GM19240 (cell line): ENCODE data around the gene EDEM1.

ENCODE experiments used
- DNase-seq: peaks from one replicate; pipeline ENCODE4 v3.0.0; 2011; ENCODE audit warnings: low spot score; ENCODE audit not compliant: insufficient read length

EDEM1 gene

DNA sequence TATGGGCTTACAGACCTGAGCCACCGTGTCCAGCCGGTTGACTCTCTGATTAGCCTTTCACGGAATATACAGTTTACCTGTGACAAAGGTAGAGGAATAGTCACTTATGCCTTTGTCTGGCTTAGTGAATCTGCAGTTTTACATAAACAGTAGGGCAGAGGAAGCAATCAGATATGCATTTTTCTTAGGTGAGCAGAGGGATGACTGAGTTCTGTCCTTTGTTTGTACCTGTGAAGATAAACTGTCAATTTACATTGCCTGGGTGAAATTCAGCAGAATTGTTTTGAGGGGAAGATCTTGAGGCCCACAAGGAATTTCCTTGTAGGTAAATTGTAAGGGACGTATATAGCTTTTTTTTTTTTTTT is 10.8 kb downstream of the EDEM1 start:
- no peak for DNase-seq

DNA sequence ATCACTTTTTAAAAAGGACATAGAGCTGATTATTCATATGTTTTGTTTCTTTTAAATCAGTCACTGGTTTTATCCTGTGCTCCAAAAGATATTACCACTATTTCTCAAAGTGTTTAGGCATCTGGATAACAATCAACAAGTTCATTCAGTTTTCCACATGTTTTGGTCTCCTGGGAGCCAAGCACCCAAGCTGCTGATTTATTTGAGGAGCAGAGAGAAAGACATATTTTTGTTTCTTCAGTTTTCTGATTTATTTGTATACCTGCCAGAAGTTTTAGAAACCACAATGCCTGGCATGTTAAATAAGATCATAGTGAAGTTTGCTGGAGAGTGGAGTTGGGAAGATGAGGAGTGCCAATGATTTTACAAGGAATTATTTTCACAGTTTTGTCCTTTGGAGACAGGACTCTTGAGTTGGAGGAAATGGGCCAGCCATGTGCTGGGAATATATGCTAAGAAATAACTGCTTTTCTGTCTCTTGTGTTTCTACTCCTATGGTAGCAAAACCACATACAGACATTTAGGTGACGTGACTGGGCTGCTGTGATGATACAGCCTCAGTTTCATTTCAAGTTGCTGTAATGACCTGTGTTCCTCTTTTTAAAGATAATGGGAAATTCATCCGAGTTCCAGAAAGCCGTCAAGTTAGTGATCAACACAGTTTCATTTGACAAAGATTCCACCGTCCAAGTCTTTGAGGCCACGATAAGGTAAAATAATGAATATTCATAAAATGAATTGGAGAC is 11.7 kb downstream of the EDEM1 start:
- no peak for DNase-seq

DNA sequence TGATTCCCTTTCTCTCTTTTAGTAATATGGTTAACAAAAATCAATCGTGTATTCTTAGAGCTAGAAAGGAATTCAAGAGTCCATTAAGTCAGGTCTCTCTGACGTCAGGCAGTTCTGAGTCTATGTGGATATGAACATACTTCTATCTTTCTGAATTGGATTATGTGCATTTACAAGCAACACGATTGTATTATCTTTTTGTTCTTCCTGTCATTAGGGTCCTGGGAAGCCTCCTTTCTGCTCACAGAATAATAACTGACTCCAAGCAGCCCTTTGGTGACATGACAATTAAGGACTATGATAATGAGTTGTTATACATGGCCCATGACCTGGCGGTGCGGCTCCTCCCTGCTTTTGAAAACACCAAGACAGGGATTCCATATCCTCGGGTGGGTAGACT is 14.0 kb downstream of the EDEM1 start:
- no peak for DNase-seq

DNA sequence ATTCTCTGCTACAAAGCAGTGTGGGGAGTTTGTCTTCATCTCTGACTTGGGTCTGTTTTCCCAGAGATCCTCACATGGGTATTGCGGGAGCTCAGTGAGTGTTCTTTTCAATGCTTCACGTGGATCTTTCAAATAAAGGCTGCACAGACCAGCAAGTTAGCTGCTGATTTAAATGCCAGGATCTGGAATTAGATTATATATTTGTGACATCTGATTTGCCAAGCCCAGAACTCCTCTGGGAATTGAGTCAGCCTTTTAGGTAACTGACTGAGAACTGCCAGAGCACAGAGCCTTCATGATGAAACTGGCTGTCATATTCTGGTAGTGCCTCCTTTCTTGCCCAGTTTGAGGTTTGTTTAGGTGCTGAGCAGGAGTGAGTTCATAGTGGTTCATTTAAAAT is 14.7 kb downstream of the EDEM1 start:
- no peak for DNase-seq

DNA sequence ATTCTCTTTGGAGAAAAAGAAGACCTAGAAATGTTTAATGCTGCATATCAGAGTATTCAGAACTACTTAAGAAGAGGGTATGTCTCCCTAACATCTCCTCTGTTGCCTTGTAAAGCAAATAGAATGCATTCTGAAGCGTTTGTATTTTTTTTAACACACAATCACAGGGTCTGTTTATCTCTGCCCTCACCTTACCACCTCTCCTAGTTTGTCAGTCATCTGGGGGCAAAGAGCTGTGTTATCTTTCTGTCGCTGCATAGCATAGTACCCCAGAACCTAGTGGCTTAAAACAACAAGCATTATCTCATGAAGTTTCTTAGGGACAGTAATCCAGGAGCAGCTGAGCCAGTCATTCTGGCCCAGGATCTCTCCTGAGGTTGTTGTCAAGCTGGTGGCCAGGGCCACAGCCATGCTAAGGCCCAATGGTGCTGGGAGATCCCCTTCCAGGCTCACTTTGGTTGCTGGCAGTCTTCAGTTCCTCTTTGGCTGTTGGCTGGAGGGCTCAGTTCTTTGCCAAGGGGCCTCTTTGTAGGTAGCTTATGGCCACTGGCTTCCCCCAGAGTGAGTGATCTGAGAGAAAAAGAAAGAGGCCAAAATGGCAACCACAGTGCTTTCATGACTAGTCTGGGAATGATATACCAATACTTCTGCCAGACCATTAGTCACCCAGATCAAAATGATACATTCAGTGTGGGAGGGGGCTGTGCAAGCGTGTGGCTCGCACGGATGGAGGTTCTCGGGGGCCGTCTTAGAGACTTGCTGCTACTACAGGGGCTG is 17.8 kb downstream of the EDEM1 start:
- DNase-seq, result peak; percentile 28

DNA sequence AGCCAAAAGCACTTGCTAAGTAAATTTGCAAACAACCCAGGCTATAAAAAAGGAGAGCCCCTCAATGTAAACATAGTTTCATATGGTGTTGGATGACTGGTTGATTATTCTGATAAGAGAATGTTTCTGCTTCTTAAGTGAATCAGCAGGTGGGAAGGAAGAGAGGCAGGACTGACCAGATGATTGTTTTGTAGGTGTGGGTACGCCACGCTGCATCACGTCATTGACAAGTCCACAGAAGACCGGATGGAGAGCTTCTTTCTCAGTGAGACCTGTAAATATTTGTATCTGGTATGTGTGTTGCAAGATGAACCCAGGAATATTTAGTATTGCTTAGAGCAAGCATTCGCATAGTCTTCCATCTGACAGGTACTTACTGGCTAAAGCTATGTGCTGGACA is 23.4 kb downstream of the EDEM1 start:
- DNase-seq, result no peak

DNA sequence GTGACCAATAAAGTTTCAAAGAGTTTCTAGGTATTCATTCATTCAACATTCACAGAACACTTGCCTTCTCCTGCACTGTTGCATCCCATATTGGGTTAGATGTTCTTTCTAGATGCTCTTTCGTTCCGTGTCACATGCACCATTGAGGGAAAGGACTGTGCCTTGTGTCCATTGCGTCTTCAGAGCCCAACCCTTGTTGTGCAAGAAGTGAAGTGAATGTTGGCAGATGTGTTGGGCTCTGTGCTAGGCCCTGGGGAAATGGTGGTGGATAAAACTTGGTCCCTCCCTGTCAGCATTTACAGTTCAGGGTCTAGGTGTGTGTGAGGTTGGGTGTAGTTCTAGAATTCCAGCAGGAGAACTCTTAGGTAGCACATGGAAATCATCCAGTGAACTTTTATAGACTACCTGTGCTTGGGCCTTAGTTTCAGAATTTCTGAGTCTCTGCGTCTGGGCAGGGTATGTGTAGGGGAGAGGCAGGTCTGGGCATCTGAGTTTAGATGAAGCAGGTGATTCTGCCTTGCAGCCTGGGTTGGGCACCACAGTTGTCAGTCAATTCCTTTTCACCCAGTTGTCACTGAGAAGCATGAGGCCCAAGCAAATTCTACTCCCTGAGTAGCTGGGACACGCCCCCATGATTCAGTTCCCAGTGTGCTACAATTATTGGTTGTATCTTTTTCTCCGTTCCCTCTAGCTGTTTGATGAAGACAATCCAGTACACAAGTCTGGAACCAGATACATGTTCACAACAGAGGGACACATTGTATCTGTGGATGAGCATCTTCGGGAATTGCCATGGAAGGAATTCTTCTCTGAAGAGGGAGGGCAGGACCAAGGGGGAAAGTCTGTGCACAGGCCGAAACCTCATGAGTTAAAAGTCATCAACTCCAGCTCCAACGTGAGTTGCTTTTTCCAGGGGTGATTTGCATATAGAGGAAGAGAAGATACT is 25.4 kb downstream of the EDEM1 start:
- no peak for DNase-seq

DNA sequence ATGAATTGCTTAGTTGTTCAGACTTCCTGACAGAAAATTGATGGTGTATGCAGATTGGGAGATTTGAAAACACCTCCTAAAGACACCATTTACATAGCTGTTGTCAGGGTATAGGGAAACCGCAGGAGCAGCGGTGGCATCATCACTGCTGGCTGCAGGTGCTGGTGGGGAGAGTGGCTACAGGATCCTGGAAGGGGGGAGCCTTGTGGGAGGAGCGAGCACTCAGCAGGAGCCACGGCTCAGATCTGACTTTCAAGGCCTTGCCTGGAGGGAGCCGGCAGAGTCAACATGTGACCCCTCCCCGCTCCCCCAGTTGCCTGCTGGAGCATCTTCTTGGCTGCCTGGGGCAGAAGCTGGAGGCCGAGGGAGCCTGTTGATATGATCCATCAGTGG is 26.1 kb downstream of the EDEM1 start:
- DNase-seq, result no peak

DNA sequence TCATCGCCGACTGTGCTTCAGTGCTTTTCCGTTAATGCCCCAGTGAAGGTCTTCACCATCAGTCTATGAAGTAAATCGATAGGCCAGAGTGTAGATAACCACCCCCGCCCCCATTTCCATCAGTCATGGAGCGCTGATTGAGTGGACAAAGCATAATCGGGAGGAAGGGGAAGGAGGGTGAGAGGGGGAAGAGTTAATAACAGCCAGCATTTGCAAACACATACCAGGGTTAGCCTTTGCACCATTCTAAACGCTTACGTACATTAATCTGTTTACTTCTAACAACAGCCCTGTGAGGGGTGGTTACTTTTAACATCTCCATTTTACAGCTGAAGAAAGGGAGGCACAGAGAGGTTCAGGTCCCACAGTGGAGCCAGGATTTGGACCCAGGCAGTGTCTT is 26.8 kb downstream of the EDEM1 start:
- DNase-seq, result no peak

DNA sequence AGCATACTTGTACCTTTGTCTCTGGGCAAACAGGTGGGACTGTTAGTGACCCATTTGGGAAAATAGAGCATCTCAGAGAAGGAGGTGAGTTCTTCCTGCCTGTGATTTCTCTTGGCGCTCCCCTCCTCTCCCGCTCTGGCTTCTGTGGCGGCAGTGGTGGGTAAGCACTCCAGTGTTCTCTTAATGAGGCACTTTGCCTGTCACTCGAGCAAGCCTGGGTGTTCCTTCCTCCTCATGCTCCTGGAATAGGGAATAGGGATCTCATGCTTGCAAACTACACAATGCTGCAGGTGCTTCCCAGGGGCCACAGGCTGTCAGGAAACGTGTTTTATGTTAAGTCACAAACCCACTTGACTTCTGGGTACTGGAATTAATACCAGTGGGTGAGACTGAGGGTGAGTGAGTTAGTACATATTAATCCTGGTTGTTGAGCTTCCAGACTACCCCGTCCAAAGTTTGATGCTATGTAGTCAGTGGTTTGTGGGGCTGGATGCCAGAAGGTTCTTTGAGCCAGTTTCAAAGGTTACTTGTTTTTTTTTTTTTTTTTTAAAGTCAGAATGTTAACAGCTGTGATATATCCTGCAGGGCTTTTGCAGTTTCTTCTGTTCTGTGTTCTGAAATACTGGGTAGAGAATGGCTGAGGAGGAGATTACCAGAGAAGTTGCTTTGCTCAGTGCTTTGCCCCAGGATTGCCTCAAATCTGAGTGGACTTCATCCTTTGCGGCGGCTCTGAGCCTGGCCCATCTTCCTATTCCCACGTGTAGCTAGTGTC is 30.5 kb downstream of the EDEM1 start:
- DNase-seq, result no peak

DNA sequence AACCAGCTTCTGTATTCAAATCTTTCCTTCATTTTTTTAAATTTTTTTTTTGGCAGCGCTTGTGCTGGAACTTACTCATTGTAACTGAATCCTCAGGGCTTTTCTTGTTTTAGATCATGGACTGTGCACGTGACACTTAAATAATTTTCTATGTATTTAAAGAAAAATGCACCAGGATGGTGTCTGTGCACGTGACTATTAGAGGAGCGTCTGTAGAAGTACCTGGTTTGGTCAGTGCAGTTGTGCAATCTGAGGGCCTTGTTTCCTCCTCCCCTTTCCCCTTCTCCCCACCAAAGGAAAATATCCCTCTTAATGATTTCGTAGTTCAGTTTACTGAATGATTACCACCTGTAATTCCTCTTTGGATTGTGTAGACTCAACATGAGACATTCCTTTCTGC is 31.3 kb downstream of the EDEM1 start:
- no peak for DNase-seq

DNA sequence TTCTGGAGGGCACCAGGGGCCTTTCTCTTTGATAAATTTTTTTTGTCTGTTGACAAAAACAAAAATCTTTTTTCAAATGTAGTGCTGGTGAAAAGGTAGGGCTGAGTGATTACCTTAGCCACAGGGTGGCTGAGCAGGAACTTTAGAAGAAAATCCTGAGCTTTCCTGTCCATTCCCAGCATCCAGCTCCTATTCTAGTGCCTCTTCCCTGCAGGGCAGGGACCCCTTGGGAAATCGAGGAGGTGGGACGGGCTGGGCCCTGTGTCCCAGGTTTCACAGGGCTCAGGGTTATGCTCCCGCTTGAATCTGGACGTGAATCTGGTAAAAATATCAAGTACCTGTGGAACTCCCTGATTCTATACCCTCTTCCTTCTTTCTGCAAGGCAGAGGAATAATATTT is 31.7 kb downstream of the EDEM1 start:
- DNase-seq, result no peak

DNA sequence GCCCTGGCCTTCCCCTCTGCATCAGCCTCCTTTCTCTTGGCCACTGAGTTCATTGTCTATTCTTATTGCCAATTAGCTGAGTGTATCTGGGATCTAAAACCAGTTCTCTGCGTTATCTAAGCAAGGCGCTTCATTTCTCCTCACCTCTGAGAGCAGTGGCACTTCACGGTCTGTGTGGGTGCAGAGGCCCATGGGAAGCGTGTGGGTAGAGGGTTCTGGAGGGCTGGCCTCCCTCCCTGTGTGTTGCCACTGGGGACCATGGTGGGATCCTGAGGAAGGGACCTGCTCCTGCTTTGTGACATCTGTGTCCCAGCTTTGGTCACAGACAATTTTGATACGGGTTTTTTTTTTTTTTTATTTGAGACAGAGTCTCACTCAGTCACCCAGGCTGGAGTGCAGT is 32.7 kb downstream of the EDEM1 start:
- DNase-seq, result no peak

DNA sequence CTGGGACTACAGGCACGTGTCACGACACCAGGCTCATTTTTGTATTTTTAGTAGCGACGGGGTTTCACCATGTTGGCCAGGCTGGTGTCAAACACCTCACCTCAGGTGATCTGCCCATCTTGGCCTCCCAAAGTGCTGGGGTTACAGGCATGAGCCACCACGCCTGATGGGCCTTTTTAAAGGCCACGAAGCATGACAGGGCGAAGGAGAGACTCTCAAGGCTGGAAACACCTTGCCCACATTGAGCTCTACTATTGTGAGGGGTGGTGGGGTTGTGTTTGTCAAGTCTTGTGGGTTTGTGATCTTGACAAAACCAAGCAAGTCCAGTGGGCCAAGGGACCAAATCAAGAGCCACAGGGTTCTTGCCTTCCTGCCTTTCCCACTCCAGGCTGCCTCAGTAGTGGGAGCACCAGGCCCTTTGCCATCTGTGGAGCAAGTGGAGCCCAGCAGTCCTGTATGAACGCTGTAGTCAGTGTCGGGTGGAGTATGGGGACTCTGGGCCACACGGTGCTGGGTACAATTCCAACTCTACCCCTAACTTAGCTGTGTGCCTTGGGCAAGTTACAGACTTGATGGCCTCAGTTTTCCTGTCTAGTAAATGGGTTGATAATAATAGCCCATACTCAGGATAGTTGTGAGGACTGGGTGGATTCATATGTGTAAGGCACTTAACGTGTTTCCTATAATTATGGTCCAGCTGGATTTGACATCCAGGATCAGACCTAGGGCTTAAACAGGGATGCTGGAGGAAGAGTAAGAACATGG is 33.3 kb downstream of the EDEM1 start:
- no peak for DNase-seq

DNA sequence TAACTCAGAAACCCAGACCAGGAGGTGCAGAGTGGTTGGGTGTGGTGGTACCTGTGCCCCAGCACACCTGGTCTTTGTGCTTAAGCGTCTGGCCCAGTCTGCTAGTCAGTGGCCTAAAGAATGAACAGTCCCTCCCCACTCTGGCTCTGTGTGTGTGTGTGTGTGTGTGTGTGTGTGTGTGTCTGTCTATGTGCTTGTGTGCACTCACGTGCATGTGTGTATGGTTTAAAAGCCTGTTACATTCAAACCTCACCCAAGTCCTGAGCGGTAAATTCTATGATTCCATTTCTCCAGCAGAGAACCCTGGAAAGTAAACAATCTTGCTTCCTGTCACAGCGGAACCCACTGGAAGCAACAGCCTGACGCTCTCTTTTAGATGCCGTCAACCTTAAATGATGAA is 34.2 kb downstream of the EDEM1 start:
- no peak for DNase-seq

DNA sequence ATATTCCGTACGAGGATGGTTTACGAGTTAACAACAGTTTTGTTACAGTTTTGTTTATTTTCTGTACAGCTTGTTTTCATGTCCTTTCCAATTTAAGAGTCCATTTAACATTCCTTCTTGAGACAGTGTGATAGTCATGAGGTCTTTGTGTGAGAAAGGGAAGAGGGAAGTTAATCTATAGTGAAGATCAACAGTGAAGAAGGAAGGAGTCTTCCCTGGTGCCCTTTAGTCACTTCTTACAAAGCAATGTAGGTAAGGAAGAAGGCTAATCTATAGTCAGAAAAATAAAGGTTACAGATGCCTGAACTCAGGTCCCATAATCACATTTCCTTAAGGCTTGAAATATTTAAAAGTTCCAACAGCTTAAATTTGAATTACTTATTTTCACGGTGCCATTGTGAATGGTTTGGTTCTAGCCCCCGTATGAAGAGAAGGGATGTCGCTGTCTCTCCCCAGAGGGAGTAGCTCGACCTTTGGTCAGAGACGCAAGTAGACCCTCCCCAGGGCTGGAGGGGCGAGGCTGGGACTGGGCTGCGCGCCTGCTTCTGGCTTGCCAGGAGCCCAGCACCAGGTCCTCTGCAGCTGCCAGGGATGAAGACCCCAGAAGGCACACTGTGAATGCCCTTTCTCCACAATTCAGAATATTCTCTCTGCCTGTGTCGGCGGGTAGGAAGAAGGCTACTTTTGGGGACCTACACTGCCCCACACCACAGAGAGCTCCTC is 34.9 kb downstream of the EDEM1 start:
- DNase-seq, result no peak

DNA sequence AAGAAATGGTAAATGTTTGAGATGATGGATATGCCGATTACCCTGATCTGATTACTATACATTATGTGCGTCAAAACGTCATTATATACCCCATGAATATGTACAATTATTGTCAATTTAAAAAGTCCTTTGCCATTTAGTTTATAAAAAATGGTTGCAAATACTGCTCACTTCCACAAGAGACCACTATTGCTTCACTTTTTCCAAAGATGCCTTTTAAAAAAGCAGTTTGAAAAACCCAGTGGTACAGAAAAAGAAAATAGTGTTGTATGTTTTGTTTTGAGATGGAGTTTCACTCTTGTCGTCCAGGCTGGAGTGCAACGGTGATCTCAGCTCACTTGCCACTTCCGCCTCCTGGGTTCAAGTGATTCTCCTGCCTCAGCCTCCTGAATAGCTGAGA is 39.3 kb downstream of the EDEM1 start:
- DNase-seq, result no peak

DNA sequence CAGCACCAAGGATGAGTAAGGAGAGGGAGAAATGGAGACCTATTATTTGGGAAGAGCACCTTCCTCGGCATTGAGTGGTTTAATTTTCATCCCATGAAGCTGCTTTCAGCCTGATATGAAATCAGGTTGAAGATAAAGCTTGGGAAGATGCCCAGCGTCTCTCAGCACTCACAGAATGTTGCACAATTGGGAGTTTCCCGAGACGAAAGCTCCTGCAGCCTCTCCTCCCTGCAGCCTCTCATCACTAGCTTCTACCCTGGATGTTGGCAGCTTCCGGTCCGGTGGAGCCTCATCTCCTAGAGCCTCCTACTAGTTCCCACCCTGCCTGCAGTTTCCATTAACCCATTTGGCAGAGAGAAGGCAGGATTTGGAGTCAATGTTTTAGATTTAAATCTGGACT is 40.3 kb downstream of the EDEM1 start:
- DNase-seq, result no peak

DNA sequence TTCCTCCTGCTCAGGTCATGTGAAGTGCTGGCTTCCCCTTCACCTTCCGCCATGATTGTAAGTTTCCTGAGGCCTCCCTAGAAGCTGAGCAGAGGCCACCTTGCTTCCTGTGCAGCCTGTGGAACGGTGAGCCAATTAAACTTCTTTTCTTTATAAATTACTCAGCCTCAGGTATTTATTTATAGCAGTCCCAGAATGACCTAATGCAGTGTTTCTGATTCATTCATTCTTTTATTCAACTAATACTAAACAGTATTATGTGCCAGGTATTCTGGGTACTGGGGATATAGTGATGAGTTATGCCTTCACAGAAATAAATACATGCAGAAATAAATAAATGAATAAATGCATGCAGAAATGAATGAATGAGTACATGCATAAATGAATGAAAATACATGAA is 41.9 kb downstream of the EDEM1 start:
- no peak for DNase-seq

DNA sequence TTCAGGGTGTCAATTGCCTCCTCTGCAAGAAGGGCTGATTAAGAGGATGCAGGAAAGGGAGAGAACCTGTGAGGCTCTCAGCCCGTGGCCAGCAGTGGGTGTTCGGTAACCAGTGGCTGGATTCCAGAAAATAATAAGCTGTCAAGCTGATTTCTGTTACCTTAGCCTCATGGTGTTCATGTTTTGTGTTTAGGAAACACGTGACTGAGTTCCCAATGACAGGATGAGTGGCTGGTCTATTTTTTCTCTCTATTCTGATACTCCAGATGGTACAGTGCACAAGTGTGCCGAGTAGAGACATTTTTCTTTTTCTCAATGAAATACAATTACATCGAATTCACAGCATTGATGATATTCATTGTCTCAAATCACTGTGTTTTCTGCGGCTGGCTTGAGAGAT is 43.6 kb downstream of the EDEM1 start:
- DNase-seq, result no peak
